Glutamatergic neuron (in vitro differentiated cells): ENCODE data around the gene SLC9A8. TPM values are rescaled to one million over a fixed set of nuclear protein-coding genes. Genes with fewer than 3 reads are reported as not detected.

Experiments
- DNase-seq: peaks from one replicate; pipeline ENCODE4 v3.0.0; 2022
- H3K27ac Mint-ChIP-seq: one replicate; pipeline ENCODE4 v1.8.0; 2020; ENCODE audit warnings: mild to moderate bottlenecking, mixed read lengths, inconsistent platforms; ENCODE audit not compliant: unreplicated experiment
- H3K27me3 Mint-ChIP-seq: one replicate; pipeline ENCODE4 v1.8.0; 2020; ENCODE audit warnings: mild to moderate bottlenecking, moderate library complexity, mixed read lengths, inconsistent platforms; ENCODE audit not compliant: unreplicated experiment
- H3K36me3 Mint-ChIP-seq: one replicate; pipeline ENCODE4 v1.8.0; 2020; ENCODE audit warnings: mild to moderate bottlenecking, mixed read lengths, inconsistent platforms; ENCODE audit not compliant: unreplicated experiment
- H3K4me1 Mint-ChIP-seq: one replicate; pipeline ENCODE4 v1.8.0; 2020; ENCODE audit warnings: mild to moderate bottlenecking, low read depth, mixed read lengths, inconsistent platforms; ENCODE audit not compliant: unreplicated experiment
- H3K4me3 Mint-ChIP-seq: one replicate; pipeline ENCODE4 v1.8.0; 2020; ENCODE audit warnings: mild to moderate bottlenecking, mixed read lengths, inconsistent platforms; ENCODE audit not compliant: unreplicated experiment
- H3K9me3 Mint-ChIP-seq: one replicate; pipeline ENCODE4 v1.8.0; 2020; ENCODE audit warnings: mild to moderate bottlenecking, moderate library complexity, mixed read lengths, inconsistent platforms; ENCODE audit not compliant: unreplicated experiment
- total RNA-seq: library from RNA; stranded (reverse); fragmentation: NEBNext Ultra II Directional; extraction: Animal tissue kit (Norgen Biotek cat#: 25700); gene quantifications from one replicate; pipeline ENCODE4 v1.2.1, GENCODE V29; 2021; ENCODE audit not compliant: unreplicated experiment
- TF ChIP-seq, protein P1 (sequence below): fragments of 200-600 bp; sonication (generic); IDR thresholded peaks from one replicate; pipeline ENCODE4 v1.5.0; 2021; ENCODE audit not compliant: partially characterized antibody, unreplicated experiment

The SLC9A8 gene
- total RNA-seq, 1 donor from 2014 or later = 10.6 TPM

DNA sequence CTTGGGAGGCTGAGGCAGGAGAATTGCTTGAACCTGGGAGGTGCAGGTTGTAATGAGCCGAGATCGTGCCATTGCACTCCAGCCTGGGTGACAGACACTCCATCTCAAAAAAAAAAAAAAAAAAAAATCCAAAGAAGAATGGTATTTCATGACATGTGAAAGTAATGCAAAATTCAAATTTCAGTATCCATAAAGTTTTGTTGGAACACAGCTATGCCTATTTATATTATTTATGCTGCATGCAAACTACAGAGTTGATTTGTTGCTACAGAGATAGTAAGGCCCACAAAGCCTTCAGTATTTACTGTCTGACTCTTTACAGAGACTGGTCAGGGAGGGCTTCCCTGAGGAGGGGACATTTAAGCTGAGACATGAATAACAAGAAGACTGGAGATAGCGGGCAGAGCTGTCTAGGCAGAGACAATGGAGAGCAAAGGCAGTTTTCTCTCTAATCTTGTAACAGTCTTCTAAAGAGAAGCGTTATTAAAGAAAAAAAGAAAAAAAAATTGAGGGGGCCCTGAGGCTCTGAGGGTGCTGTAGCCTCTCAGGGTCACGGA is 2.7 kb upstream of the SLC9A8 start:
- H3K27ac Mint-ChIP-seq = no peak overlapping the region
- TF ChIP-seq, protein P1, sequence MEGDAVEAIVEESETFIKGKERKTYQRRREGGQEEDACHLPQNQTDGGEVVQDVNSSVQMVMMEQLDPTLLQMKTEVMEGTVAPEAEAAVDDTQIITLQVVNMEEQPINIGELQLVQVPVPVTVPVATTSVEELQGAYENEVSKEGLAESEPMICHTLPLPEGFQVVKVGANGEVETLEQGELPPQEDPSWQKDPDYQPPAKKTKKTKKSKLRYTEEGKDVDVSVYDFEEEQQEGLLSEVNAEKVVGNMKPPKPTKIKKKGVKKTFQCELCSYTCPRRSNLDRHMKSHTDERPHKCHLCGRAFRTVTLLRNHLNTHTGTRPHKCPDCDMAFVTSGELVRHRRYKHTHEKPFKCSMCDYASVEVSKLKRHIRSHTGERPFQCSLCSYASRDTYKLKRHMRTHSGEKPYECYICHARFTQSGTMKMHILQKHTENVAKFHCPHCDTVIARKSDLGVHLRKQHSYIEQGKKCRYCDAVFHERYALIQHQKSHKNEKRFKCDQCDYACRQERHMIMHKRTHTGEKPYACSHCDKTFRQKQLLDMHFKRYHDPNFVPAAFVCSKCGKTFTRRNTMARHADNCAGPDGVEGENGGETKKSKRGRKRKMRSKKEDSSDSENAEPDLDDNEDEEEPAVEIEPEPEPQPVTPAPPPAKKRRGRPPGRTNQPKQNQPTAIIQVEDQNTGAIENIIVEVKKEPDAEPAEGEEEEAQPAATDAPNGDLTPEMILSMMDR = no peak
- DNase-seq = no peak
- H3K27me3 Mint-ChIP-seq = peaks cover 7% of the 10 kb centered on the region
- peaks cover 9% of the 10 kb centered on the region for H3K4me1 Mint-ChIP-seq
- no peak overlapping the region for H3K4me3 Mint-ChIP-seq
- peaks cover 5% of the 10 kb centered on the region for H3K9me3 Mint-ChIP-seq
- peaks cover 4% of the 10 kb centered on the region for H3K36me3 Mint-ChIP-seq

GRCh38 chr20:49810491-49811190 is 2.0 kb upstream of the SLC9A8 start:
- no peak overlapping the region for H3K27ac Mint-ChIP-seq
- peaks cover 8% of the 10 kb centered on the region for H3K36me3 Mint-ChIP-seq
- H3K9me3 Mint-ChIP-seq = peaks cover 5% of the 10 kb centered on the region
- TF ChIP-seq, protein P1 = no peak
- peaks cover 9% of the 10 kb centered on the region for H3K4me1 Mint-ChIP-seq
- no peak for DNase-seq
- H3K4me3 Mint-ChIP-seq = no peak overlapping the region
- H3K27me3 Mint-ChIP-seq = peaks cover 7% of the 10 kb centered on the region

- H3K27me3 Mint-ChIP-seq = peaks cover 7% of the 10 kb centered on the region
- H3K4me1 Mint-ChIP-seq = peaks cover 9% of the 10 kb centered on the region
- H3K4me3 Mint-ChIP-seq = peak overlapping the region; percentile 92
- H3K9me3 Mint-ChIP-seq = peaks cover 5% of the 10 kb centered on the region
- TF ChIP-seq, protein P1 = no peak
- DNase-seq = no peak
- H3K27ac Mint-ChIP-seq = peak overlapping the region; percentile 95
- peaks cover 8% of the 10 kb centered on the region for H3K36me3 Mint-ChIP-seq
Measured at GRCh38 chr20:49811825-49812506, 662 bp upstream of the SLC9A8 start.

- Mint-ChIP-seq H3K36me3 (peaks cover 8% of the 10 kb centered on the region), H3K4me1 (peaks cover 9% of the 10 kb centered on the region), H3K27me3 (peaks cover 7% of the 10 kb centered on the region), H3K27ac (peak overlapping the region; percentile 88), H3K9me3 (peaks cover 5% of the 10 kb centered on the region), H3K4me3 (peak overlapping the region; percentile 95)
- TF ChIP-seq, protein P1 = no peak
- no peak for DNase-seq
Measured at GRCh38 chr20:49813305-49813974, 812 bp downstream of the SLC9A8 start.
